ENCODE results near the gene ZNF804B. TPM values are rescaled to one million over a fixed set of nuclear protein-coding genes. Genes with fewer than 3 reads are reported as not detected.

The ZNF804B gene
- total RNA-seq, 1 donor from 2014 or later, result not detected

- DNase-seq, result no peak
Observed at GRCh38 chr7:89312551-89312950, 553.1 kb downstream of the ZNF804B start.

- DNase-seq, result no peak
Observed at GRCh38 chr7:89316584-89317251, 557.2 kb downstream of the ZNF804B start.

GRCh38 chr7:89332026-89332425, 572.5 kb downstream of the ZNF804B start:
- no peak for DNase-seq

GRCh38 chr7:89334797-89335196, 575.3 kb downstream of the ZNF804B start:
- DNase-seq, result no peak

- no peak for DNase-seq
Observed at GRCh38 chr7:89335490-89335889, 576.0 kb downstream of the ZNF804B start.

- no peak for DNase-seq
Observed at GRCh38 chr7:89336121-89336520, 576.6 kb downstream of the ZNF804B start.

- no peak for DNase-seq
Observed at GRCh38 chr7:89339748-89340147, 580.2 kb downstream of the ZNF804B start.

- no peak for DNase-seq
Observed at GRCh38 chr7:89357121-89357520, 597.6 kb downstream of the ZNF804B start.

GRCh38 chr7:89377219-89377618, 617.7 kb downstream of the ZNF804B start:
- no peak for DNase-seq

GRCh38 chr7:89385411-89385810, 625.9 kb downstream of the ZNF804B start:
- no peak for DNase-seq

Other genes starting within 250 kb of the ZNF804B start
- gene TEX47, start 36.0 kb downstream of the ZNF804B start, total RNA-seq, result not detected in 2 replicates

Measured in dermis blood vessel endothelial cell (primary cell).